Adrenal gland (tissue), 12 donors: ENCODE measurements around the gene ADGRL1. TPM values are rescaled to one million over a fixed set of nuclear protein-coding genes. Genes with fewer than 3 reads are reported as not detected.

Experiments
- DNase-seq, 7 donors: peaks; one replicate each; pipeline ENCODE4 v3.0.0-alpha.2; 2019 to 2020
- H3K27ac ChIP-seq, 5 donors: fragments of 200-600 bp; sonication (generic) in 4 of 5; 1 replicate in 3 of 5; 2 replicates in 2 of 5; pipeline versions ENCODE4 v1.5.1 to v1.8.0; 2016 to 2020; ENCODE audit warnings: mild to moderate bottlenecking in 1 of 5
- H3K27me3 ChIP-seq: fragments of 200-600 bp; 2 replicates; pipeline ENCODE4 v1.8.0; 2021
- H3K36me3 ChIP-seq, 2 donors: fragments of 200-600 bp; replicated peaks in 1 of 2; 1 replicate in 1 of 2; 2 replicates in 1 of 2; pipeline versions ENCODE4 v1.5.1 to v1.8.0; 2018 to 2022
- H3K4me1 ChIP-seq, 2 donors: fragments of 200-600 bp; replicated peaks in 1 of 2; 1 replicate in 1 of 2; 2 replicates in 1 of 2; pipeline versions ENCODE4 v1.5.1 to v1.8.0; 2018 to 2021
- H3K4me3 ChIP-seq, 4 donors: fragments of 200-600 bp; sonication (generic) in 3 of 4; one replicate each; pipeline ENCODE4 v1.5.1; 2016 to 2018
- H3K9me3 ChIP-seq, 3 donors: fragments of 200-600 bp; sonication (generic) in 1 of 3; replicated peaks in 1 of 3; 1 replicate in 2 of 3; 2 replicates in 1 of 3; pipeline versions ENCODE4 v1.5.1 to v1.8.0; 2016 to 2021
- POLR2A ChIP-seq, 2 donors: fragments of 450-650 bp; IDR thresholded peaks; one replicate each; pipeline ENCODE4 v1.6.1; 2017; ENCODE audit warnings: antibody characterized with exemption in 2 of 2, mild to moderate bottlenecking in 2 of 2, moderate library complexity in 1 of 2
- WGBS, 4 donors: extraction: QIAGEN DNeasy Blood & Tissue Kit in 2 of 4; methylation state at CpG; one replicate each; pipeline versions ENCODE4 v1.1.5 to v1.1.7; 2013 to 2017; 5-methylcytosine and 5-hydroxymethylcytosine counted together
- intact Hi-C, 2 donors: fragments of 100-400 bp; cut with DNase I; formaldehyde crosslinking; loops; one replicate each; pipeline versions ENCODE4 v1.14.1 to v1.15.0; 2022 to 2023
- polyA plus RNA-seq, 3 donors: library from polyadenylated mRNA; stranded (reverse); fragments of 200-250 nt in 2 of 3; fragments of 350-450 nt in 1 of 3; fragmentation: Illumina TruSeq in 1 of 3; extraction: RNeasy Lipid Tissue Mini Kit (QIAGEN cat#74804) in 1 of 3; gene quantifications; one replicate each; pipeline ENCODE4 v1.2.3, GENCODE V29; 2013 to 2014
- total RNA-seq, 9 donors: library from RNA; depleted of rRNA in 4 of 9; stranded (reverse); fragments of >200 nt in 4 of 9; fragments of 120-200 nt in 1 of 9; fragmentation: NEBNext Ultra II Directional in 1 of 9; extraction: Animal tissue kit (Norgen Biotek cat#: 25700) in 1 of 9; gene quantifications; one replicate each; pipeline versions ENCODE4 v1.1.0 to v1.2.4, GENCODE V29; 2013 to 2023
- TF ChIP-seq, protein P1 (sequence below), 6 experiments: fragments of 450-650 bp in 4 of 6; fragments of 200-600 bp in 2 of 6; sonication (generic) in 1 of 6; IDR thresholded peaks; 1 replicate in 5 of 6; 2 replicates in 1 of 6; pipeline versions ENCODE4 v1.5.1 to v1.8.0; 2016 to 2021; ENCODE audit warnings: antibody characterized with exemption in 6 of 6, mild to moderate bottlenecking in 2 of 6, moderate library complexity in 1 of 6
- donor health status: healthy with polysubstance abuse.
- donor health status: Bipolar disorder and iron deficiency.
- donor health status: DM: yes; HTN: yes; CAD: no.
- donor health status: DM: no; HTN: no; CAD: no.
- donor health status: DM: no; HTN: no; CAD: no.
- donor health status: DM: yes; HTN: yes; CAD: no.

ADGRL1 gene
- total and polyA plus RNA-seq, 12 donors: 2.2 to 25.7 (median 13.0) TPM

DNA sequence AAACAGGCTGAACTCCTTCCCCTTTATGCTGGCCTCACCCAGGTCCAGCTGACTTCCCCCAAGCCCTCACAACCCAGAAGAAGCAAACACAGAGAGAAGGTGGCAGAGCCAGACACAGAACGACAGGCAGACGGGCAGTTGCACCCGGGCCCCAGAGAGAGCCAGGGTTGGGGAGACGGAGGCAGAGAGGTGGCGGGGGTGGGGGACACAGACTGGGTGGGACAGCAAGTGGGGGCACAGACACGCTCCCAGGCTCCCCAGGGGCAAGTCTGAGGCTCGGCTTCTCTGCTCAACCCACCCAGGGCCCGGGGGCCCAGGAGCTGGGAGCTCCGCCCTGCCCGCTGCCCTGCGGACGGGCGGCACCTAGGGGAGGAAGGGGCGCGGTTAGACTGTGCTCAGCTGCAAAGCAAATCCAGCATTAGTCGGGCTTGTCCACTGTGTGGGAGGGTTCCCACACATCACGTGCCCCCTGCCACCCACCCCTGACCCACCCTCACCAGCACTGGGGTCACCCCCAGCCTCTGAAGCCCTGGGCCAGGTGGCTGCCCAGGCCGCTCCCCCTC is 38.3 kb downstream of the ADGRL1 start:
- peaks cover 0 to 6% of the 10 kb centered on the region in 2 donors for H3K4me1 ChIP-seq
- no peak for DNase-seq
- H3K27ac ChIP-seq: no peak overlapping the region
- H3K36me3 ChIP-seq: no peaks in the 10 kb centered on the region
- WGBS, 4 donors: 59 to 60% (median 60%) methylated on average over 1 to 18 of the region's 18 CpGs; no CpG with 5 or more reads in 1 of the 4 donors
- intact Hi-C loops: loop anchor here in 1 of 2 donors (10.0 kb wide), 1 partner anchor 177 kb away; no protein-coding TSS in a partner anchor
- no peaks in the 10 kb centered on the region for H3K27me3 ChIP-seq
- no peaks in the 10 kb centered on the region for H3K9me3 ChIP-seq
- H3K4me3 ChIP-seq: no peak overlapping the region
- TF ChIP-seq, protein P1, sequence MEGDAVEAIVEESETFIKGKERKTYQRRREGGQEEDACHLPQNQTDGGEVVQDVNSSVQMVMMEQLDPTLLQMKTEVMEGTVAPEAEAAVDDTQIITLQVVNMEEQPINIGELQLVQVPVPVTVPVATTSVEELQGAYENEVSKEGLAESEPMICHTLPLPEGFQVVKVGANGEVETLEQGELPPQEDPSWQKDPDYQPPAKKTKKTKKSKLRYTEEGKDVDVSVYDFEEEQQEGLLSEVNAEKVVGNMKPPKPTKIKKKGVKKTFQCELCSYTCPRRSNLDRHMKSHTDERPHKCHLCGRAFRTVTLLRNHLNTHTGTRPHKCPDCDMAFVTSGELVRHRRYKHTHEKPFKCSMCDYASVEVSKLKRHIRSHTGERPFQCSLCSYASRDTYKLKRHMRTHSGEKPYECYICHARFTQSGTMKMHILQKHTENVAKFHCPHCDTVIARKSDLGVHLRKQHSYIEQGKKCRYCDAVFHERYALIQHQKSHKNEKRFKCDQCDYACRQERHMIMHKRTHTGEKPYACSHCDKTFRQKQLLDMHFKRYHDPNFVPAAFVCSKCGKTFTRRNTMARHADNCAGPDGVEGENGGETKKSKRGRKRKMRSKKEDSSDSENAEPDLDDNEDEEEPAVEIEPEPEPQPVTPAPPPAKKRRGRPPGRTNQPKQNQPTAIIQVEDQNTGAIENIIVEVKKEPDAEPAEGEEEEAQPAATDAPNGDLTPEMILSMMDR (IDR thresholded peaks at IDR 0.05): no peak
- no peak for TF ChIP-seq POLR2A (IDR thresholded peaks at IDR 0.05)

- Histone ChIP-seq H3K4me3 (no peak overlapping the region), H3K9me3 (no peaks in the 10 kb centered on the region), H3K4me1 (peaks cover 0 to 6% of the 10 kb centered on the region in 2 donors), H3K27ac (no peak overlapping the region), H3K36me3 (no peaks in the 10 kb centered on the region), H3K27me3 (no peaks in the 10 kb centered on the region)
- intact Hi-C loops: loop anchor here in 1 of 2 donors (10.0 kb wide), 1 partner anchor 178 kb away; no protein-coding TSS in a partner anchor
- TF ChIP-seq POLR2A (IDR thresholded peaks at IDR 0.05): no peak
- TF ChIP-seq, protein P1 (IDR thresholded peaks at IDR 0.05): no peak
- no peak for DNase-seq
- 49 to 72% (median 56%) methylated on average over 9 to 12 of the region's 12 CpGs for WGBS, 4 donors
These were observed 38.9 kb downstream of the ADGRL1 start for GRCh38 chr19:14166999-14167575.

DNA sequence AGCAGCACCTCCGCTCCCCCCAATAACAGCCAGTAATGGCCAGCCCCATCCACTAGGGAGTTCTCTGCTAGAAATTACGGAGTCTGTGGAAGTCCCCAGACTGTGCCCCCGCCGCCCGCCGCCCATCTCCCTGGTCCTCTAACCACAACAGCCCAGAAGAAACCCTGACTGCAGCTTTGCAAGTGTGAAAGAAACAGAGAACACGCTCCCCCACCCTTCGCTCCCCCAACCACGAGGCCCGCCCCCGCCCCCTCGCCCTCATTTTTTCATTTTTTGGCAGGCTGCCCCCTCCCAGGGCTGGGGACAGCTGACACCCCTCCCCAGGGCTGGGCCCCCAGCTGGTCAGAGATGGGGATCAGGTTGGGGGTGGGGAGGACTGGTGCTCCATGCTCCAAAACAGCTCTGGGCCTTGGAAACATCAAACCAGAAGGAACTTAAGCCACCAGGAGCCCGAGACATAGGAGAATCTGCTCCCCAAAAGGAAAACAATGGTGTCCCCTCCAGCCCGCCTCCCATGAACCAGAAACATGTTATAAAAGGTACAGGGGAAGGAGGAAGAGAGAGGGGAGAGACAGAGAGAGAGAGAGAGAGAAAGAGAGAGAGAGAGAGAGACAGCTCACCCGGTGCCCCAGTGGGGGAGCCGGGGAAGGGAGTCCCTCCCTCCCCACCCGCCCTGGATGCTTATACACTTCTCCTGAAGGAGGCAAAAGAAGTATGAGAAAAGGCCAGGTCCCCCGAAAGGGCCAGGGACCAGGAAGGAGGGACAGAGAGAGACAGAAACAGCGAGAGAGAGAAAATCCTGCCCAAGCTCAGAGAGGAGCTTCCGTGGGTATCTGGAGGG is 39.8 kb downstream of the ADGRL1 start:
- 70 to 80% (median 72%) methylated on average over 19 to 20 of the region's 20 CpGs for WGBS, 4 donors
- Histone ChIP-seq H3K4me1 (peaks cover 0 to 6% of the 10 kb centered on the region in 2 donors), H3K27ac (no peak overlapping the region), H3K36me3 (no peaks in the 10 kb centered on the region), H3K4me3 (no peak overlapping the region), H3K27me3 (no peaks in the 10 kb centered on the region), H3K9me3 (no peaks in the 10 kb centered on the region)
- intact Hi-C loops: loop anchor here in 1 of 2 donors (10.0 kb wide), 1 partner anchor 179 kb away; no protein-coding TSS in a partner anchor
- TF ChIP-seq, protein P1 (IDR thresholded peaks at IDR 0.05): no peak
- TF ChIP-seq POLR2A (IDR thresholded peaks at IDR 0.05): no peak
- no peak for DNase-seq
